Measurements from ENCODE around the gene CCL28. TPM values are rescaled to one million over a fixed set of nuclear protein-coding genes. Genes with fewer than 3 reads are reported as not detected.

CCL28 gene
- total and polyA plus RNA-seq, 2 of the 13 experiments (the other 11 are each of a cell fraction or from before 2014, with no cell fraction given), result 0.03 TPM; not detected in 1

- Histone ChIP-seq H3K36me3 (replicated peaks in 1 of 2; ENCODE audit: control insufficient read depth in 1 of 2, insufficient read depth in 2 of 2, low read length in 2 of 2) (no peaks in the 10 kb centered on the region), H4K20me1 (ENCODE audit: insufficient read depth, low read length) (no peaks in the 10 kb centered on the region), H3K27me3 (ENCODE audit: control insufficient read depth in 1 of 2, insufficient read depth in 2 of 2, low read length in 2 of 2) (0 out of 5 replicates have a peak, but pooled peaks cover 0 to 9% of the 10 kb centered on the region in 2 experiments), H3K9me3 (ENCODE audit: low read length) (no peaks in the 10 kb centered on the region), H3K4me2 (ENCODE audit: low read depth, low read length) (no peak overlapping the region), H3K79me2 (ENCODE audit: insufficient read depth, low read length) (no peaks in the 10 kb centered on the region), H3K4me1 (ENCODE audit: insufficient read depth, low read length) (peaks cover 20% of the 10 kb centered on the region), H3K4me3 (replicated peaks in 1 of 3; ENCODE audit: insufficient read depth in 1 of 3, low read depth in 2 of 3, low read length in 3 of 3) (no peak overlapping the region), H3K9ac (ENCODE audit: insufficient read depth, low read depth, low read length) (no peak overlapping the region), H2AFZ (ENCODE audit: low read length) (no peak overlapping the region), H3K27ac (ENCODE audit: extremely low read length, insufficient read depth, low read length) (no peak overlapping the region)
- POLR2A ChIA-PET, result no interaction called here
- CTCF ChIA-PET (ENCODE audit: low intra/inter-chr PET ratio, low total read pairs), result no interaction called here
- intact Hi-C loops (cut with micrococcal nuclease; ENCODE audit: unreplicated experiment), result no loop called here
- in situ Hi-C loops (cut with HindIII; ENCODE audit: extremely low pct_ligation_motif_present, low pct_unique_long_range_greater_than_20kb), result no loop called here
- DNase-seq (ENCODE audit: low spot score) (no peak), FAIRE-seq (no peak), ATAC-seq (no peak)
- 100% methylated on average over 1 of the region's 1 CpG for WGBS (ENCODE audit: low lambda C conversion rate)
- BruUV-seq (replicated peaks), result no TSS peak
- TF ChIP-seq ATF2 (CRISPR knock-in tag; IDR thresholded peaks at IDR 0.05) (no peak), ZNF569 (CRISPR knock-in tag; IDR thresholded peaks at IDR 0.05; ENCODE audit: borderline replicate concordance) (no peak), KDM2A (CRISPR knock-in tag; IDR thresholded peaks at IDR 0.05; ENCODE audit: borderline replicate concordance, low read depth) (no peak), KDM3A (CRISPR knock-in tag; IDR thresholded peaks at IDR 0.05; ENCODE audit: low read depth) (no peak), ZNF414 (CRISPR knock-in tag; IDR thresholded peaks at IDR 0.05) (no peak), FOXO4 (CRISPR knock-in tag; conservative IDR thresholded peaks at IDR 0.05) (no peak), HOXA7 (CRISPR knock-in tag; IDR thresholded peaks at IDR 0.05) (no peak), ESRRA (CRISPR knock-in tag; IDR thresholded peaks at IDR 0.05; ENCODE audit: low read depth) (no peak), SIX1 (CRISPR knock-in tag; IDR thresholded peaks at IDR 0.05; ENCODE audit: borderline replicate concordance) (no peak), STAG1 (CRISPR knock-in tag; IDR thresholded peaks at IDR 0.05) (no peak), NFAT5 (CRISPR knock-in tag; IDR thresholded peaks at IDR 0.05) (no peak), RBFOX2 (IDR thresholded peaks at IDR 0.05; ENCODE audit: low read depth, low read length) (no peak), ZNF207 (IDR thresholded peaks at IDR 0.05; ENCODE audit: borderline replicate concordance) (no peak), THAP11 (CRISPR knock-in tag; IDR thresholded peaks at IDR 0.05) (no peak), ZNF629 (CRISPR knock-in tag; conservative IDR thresholded peaks at IDR 0.05) (no peak), ZFYVE20 (CRISPR knock-in tag; IDR thresholded peaks at IDR 0.05; ENCODE audit: borderline replicate concordance, low read depth) (no peak), ZNF766 (CRISPR knock-in tag; IDR thresholded peaks at IDR 0.05; ENCODE audit: borderline replicate concordance) (no peak), ZNF614 (CRISPR knock-in tag; IDR thresholded peaks at IDR 0.05; ENCODE audit: borderline replicate concordance) (no peak)
These were observed 58.5 kb downstream of the CCL28 start for GRCh38 chr5:43353668-43354067.

All from HepG2 (cell line).